ENCODE measurements around the gene CLPSL1.
A peak's percentile ranks its signal among the peaks of the same experiment; 100 is the strongest.

The CLPSL1 gene

GRCh38 chr6:35811699-35811995 is 30.8 kb downstream of the CLPSL1 start:
- ChIA-PET CTCF (no interaction called here), POLR2A (ENCODE audit: low non-redundant PET) (no interaction called here)
- no peak for DNase-seq (ENCODE audit: low spot score)
- H3K27ac ChIP-seq, result peak overlapping the region; percentile 82
- TF ChIP-seq, protein P1, sequence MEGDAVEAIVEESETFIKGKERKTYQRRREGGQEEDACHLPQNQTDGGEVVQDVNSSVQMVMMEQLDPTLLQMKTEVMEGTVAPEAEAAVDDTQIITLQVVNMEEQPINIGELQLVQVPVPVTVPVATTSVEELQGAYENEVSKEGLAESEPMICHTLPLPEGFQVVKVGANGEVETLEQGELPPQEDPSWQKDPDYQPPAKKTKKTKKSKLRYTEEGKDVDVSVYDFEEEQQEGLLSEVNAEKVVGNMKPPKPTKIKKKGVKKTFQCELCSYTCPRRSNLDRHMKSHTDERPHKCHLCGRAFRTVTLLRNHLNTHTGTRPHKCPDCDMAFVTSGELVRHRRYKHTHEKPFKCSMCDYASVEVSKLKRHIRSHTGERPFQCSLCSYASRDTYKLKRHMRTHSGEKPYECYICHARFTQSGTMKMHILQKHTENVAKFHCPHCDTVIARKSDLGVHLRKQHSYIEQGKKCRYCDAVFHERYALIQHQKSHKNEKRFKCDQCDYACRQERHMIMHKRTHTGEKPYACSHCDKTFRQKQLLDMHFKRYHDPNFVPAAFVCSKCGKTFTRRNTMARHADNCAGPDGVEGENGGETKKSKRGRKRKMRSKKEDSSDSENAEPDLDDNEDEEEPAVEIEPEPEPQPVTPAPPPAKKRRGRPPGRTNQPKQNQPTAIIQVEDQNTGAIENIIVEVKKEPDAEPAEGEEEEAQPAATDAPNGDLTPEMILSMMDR (conservative IDR thresholded peaks at IDR 0.05; ENCODE audit: low read depth), result no peak

DNA sequence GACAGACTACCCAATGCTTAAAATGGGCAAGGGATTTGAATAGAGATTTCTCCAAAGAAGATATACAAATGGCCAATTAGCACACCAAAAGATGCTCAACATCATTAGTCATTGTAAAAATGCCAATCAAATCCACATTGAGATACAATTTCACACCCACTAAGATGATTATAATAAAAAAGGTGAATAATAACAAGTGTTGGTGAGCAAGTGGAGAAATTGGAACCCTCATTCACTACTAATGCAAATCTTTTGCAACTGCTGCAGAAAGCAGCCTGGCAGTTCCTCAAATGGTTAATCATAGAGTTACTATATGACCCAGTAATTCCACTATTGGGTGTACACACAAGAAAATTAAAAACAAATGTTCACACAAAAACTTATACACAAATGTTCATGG is 36.7 kb downstream of the CLPSL1 start:
- no peak overlapping the region for H3K27ac ChIP-seq
- DNase-seq (ENCODE audit: low spot score), result no peak
- TF ChIP-seq, protein P1 (conservative IDR thresholded peaks at IDR 0.05; ENCODE audit: low read depth), result no peak
- CTCF ChIA-PET, result no interaction called here
- POLR2A ChIA-PET (ENCODE audit: low non-redundant PET), result no interaction called here

DNA sequence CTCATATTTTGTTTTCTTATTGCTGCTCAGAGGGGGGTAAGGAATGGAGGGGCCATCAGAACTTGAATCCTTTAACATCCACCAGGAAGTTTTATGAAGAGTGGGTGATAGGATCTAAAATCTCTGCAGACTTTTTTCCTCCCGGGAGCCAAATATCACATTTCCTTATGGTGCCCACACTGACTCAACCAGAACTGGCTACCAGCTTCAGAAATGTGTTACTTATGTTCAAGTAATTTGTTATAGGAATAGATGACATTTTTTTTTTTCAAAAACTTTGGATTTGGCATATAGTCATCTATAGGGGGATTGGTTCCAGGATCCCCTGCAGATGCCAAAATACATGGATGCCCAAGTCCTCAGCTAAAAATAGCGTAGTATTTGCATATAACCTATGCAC is 42.8 kb downstream of the CLPSL1 start:
- ChIA-PET CTCF (no interaction called here), POLR2A (ENCODE audit: low non-redundant PET) (no interaction called here)
- no peak overlapping the region for H3K27ac ChIP-seq
- DNase-seq (ENCODE audit: low spot score), result no peak
- TF ChIP-seq, protein P1 (conservative IDR thresholded peaks at IDR 0.05; ENCODE audit: low read depth), result no peak

DNA sequence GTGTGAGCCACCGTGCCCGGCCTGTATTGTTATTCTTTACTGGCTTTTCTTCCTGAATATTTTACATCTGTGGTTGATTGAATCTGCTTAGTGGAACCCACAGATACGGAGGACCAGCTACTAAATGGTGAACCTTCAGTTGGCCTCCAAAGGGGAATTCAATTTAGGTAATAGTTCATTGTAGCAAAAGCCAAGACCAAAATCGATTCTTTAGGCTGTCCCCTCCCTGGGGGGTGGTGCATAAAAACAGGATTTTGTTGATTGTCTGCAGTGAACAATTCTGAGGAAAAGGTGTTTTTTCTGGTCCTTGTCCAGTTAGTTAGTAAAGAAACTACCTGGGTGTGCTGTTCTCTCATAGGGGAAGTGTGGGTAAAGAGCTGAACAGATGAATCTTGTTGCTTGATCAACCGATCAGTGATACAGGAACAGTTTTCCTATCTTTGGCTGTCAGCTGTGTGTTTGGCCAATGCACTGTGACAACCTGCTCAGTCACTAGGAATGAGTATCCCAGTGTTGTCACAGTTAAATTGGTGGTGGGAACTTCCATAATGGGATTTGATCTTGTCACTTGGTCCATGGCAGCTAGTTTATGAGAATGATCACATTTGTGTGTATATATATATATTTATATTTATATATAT is 43.9 kb downstream of the CLPSL1 start:
- ChIA-PET CTCF (interaction anchor here (0.5 kb wide), 1 partner anchor 34 kb away, joined by 3 read pairs; no protein-coding TSS in a partner anchor), POLR2A (ENCODE audit: low non-redundant PET) (no interaction called here)
- TF ChIP-seq, protein P1 (conservative IDR thresholded peaks at IDR 0.05; ENCODE audit: low read depth), result no peak
- no peak overlapping the region for H3K27ac ChIP-seq
- DNase-seq (ENCODE audit: low spot score), result no peak

GRCh38 chr6:35829306-35829705 is 48.5 kb downstream of the CLPSL1 start:
- TF ChIP-seq, protein P1 (conservative IDR thresholded peaks at IDR 0.05; ENCODE audit: low read depth), result no peak
- no peak for DNase-seq (ENCODE audit: low spot score)
- CTCF ChIA-PET, result no interaction called here
- H3K27ac ChIP-seq, result no peak overlapping the region
- POLR2A ChIA-PET (ENCODE audit: low non-redundant PET), result no interaction called here

DNA sequence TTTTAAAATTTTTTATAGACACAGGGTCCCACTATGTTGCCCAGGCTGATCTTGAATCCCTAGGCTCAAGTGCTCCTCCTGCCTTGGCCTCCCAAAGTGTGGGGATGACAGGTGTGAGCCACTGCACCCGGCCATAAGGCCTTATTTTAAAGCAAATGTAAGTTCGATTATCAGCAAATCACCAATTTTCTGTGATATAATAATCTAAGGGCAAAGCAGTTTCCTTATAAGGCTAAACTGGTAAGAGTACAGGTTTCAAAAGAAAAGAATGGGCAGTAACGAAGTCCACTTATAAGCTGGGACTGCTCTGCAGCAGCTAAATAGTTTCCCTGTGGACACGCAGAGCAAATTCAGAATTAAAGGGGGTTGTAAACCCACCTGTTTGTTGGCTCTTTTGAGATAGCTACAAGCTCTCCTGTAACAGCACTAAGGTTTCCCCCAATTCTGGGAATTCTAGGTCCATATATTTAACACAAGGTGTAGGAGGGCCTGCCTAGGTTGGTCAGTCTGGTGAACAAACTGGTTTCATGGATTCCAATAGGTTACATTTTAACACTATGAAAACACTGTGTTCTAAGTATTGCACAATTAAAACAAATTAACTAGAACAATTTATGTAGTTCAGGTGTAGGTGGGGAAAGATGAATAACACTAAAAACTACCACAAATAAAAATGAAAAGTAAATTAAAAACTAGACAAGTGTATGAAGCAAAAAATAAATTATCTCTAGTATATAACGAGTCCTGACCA is 50.6 kb downstream of the CLPSL1 start:
- H3K27ac ChIP-seq, result no peak overlapping the region
- CTCF ChIA-PET, result no interaction called here
- TF ChIP-seq, protein P1 (conservative IDR thresholded peaks at IDR 0.05; ENCODE audit: low read depth), result no peak
- no peak for DNase-seq (ENCODE audit: low spot score)
- POLR2A ChIA-PET (ENCODE audit: low non-redundant PET), result no interaction called here
